GM19452 (cell line): Measurements from ENCODE around the gene VSTM4.

Experiments
- ATAC-seq: cut with Tn5 transposase; IDR thresholded peaks from one replicate; pipeline ENCODE4 v1.9.1; 2021; ENCODE audit not compliant: unreplicated experiment

Gene VSTM4

GRCh38 chr10:49117376-49118070 lies 2.2 kb upstream of the VSTM4 start:
- no peak for ATAC-seq

- ATAC-seq = no peak
These were observed 1.4 kb upstream of the VSTM4 start for GRCh38 chr10:49116509-49117375.

GRCh38 chr10:49115796-49116508 lies 630 bp upstream of the VSTM4 start:
- ATAC-seq = no peak

GRCh38 chr10:49114718-49115014 lies 656 bp downstream of the VSTM4 start:
- ATAC-seq = no peak

- ATAC-seq = no peak
These were observed 1.6 kb downstream of the VSTM4 start for GRCh38 chr10:49113741-49114141.

- no peak for ATAC-seq
These were observed 2.5 kb downstream of the VSTM4 start for GRCh38 chr10:49112851-49113250.

- no peak for ATAC-seq
These were observed 3.2 kb downstream of the VSTM4 start for GRCh38 chr10:49112098-49112497.

- ATAC-seq = no peak
These were observed 4.0 kb downstream of the VSTM4 start for GRCh38 chr10:49111320-49111698.

GRCh38 chr10:49110684-49111319 lies 4.5 kb downstream of the VSTM4 start:
- ATAC-seq = no peak

- ATAC-seq = no peak
These were observed 5.5 kb downstream of the VSTM4 start for GRCh38 chr10:49109669-49110340.

- no peak for ATAC-seq
These were observed 6.7 kb downstream of the VSTM4 start for GRCh38 chr10:49108656-49109055.

- ATAC-seq = no peak
These were observed 7.4 kb downstream of the VSTM4 start for GRCh38 chr10:49107887-49108267.

GRCh38 chr10:49107111-49107886 lies 8.0 kb downstream of the VSTM4 start:
- no peak for ATAC-seq

GRCh38 chr10:49106451-49106850 lies 8.9 kb downstream of the VSTM4 start:
- ATAC-seq = no peak

GRCh38 chr10:49105076-49105475 lies 10.2 kb downstream of the VSTM4 start:
- no peak for ATAC-seq

GRCh38 chr10:49104323-49104722 lies 11.0 kb downstream of the VSTM4 start:
- no peak for ATAC-seq

GRCh38 chr10:49103761-49104160 lies 11.6 kb downstream of the VSTM4 start:
- ATAC-seq = no peak

GRCh38 chr10:49099046-49099445 lies 16.3 kb downstream of the VSTM4 start:
- ATAC-seq = no peak

GRCh38 chr10:49096890-49097445 lies 18.4 kb downstream of the VSTM4 start:
- ATAC-seq = no peak

- ATAC-seq = no peak
These were observed 20.7 kb downstream of the VSTM4 start for GRCh38 chr10:49094646-49095045.
